Mesothelial cell of epicardium (in vitro differentiated cells): Measurements from ENCODE around the gene ZNF621. TPM values are rescaled to one million over a fixed set of nuclear protein-coding genes. Genes with fewer than 3 reads are reported as not detected.

Experiments
- DNase-seq, 2 experiments: peaks; one replicate each; pipeline ENCODE4 v3.0.0; 2021; ENCODE audit warnings: low spot score in 2 of 2; ENCODE audit not compliant: unreplicated experiment in 2 of 2
- H3K27ac Mint-ChIP-seq: 2 replicates; pipeline ENCODE4 v1.8.0; 2021; ENCODE audit warnings: mixed read lengths
- H3K27me3 Mint-ChIP-seq: 2 replicates; pipeline ENCODE4 v1.8.0; 2021; ENCODE audit warnings: low read depth, mixed read lengths
- H3K36me3 Mint-ChIP-seq: 2 replicates; pipeline ENCODE4 v1.8.0; 2021; ENCODE audit warnings: mixed read lengths
- H3K4me1 Mint-ChIP-seq: 2 replicates; pipeline ENCODE4 v1.8.0; 2021; ENCODE audit warnings: mixed read lengths
- H3K4me3 Mint-ChIP-seq: 2 replicates; pipeline ENCODE4 v1.8.0; 2021; ENCODE audit warnings: mild to moderate bottlenecking, moderate library complexity, mixed read lengths
- H3K9me3 Mint-ChIP-seq: 2 replicates; pipeline ENCODE4 v1.8.0; 2021; ENCODE audit warnings: mixed read lengths
- CTCF ChIP-seq: fragments of 200-600 bp; sonication (generic); IDR thresholded peaks from one replicate; pipeline ENCODE4 v1.5.0; 2021; ENCODE audit warnings: antibody characterized with exemption; ENCODE audit not compliant: unreplicated experiment
- total RNA-seq: library from RNA; stranded (reverse); gene quantifications from 3 replicates; pipeline ENCODE4 v1.2.1, GENCODE V29; 2021

Gene ZNF621
- total RNA-seq, 1 donor from 2014 or later, result 30.4 TPM

- H3K27ac Mint-ChIP-seq, result no peak overlapping the region
- DNase-seq, result no peak
- no peak overlapping the region for H3K4me3 Mint-ChIP-seq
- peaks cover under 1% of the 10 kb centered on the region for H3K27me3 Mint-ChIP-seq
- H3K36me3 Mint-ChIP-seq, result peaks cover 10% of the 10 kb centered on the region
- peaks cover 5% of the 10 kb centered on the region for H3K9me3 Mint-ChIP-seq
- no peak for TF ChIP-seq CTCF
- no peaks in the 10 kb centered on the region for H3K4me1 Mint-ChIP-seq
Observed at GRCh38 chr3:40494698-40495097, 30.1 kb upstream of the ZNF621 start.

- peaks cover 2% of the 10 kb centered on the region for H3K27me3 Mint-ChIP-seq
- H3K9me3 Mint-ChIP-seq, result no peaks in the 10 kb centered on the region
- no peak for DNase-seq
- TF ChIP-seq CTCF, result no peak
- no peak overlapping the region for H3K4me3 Mint-ChIP-seq
- no peaks in the 10 kb centered on the region for H3K4me1 Mint-ChIP-seq
- H3K27ac Mint-ChIP-seq, result no peak overlapping the region
- no peaks in the 10 kb centered on the region for H3K36me3 Mint-ChIP-seq
Observed at GRCh38 chr3:40497288-40497687, 27.5 kb upstream of the ZNF621 start.

- peaks cover 8% of the 10 kb centered on the region for H3K9me3 Mint-ChIP-seq
- no peaks in the 10 kb centered on the region for H3K36me3 Mint-ChIP-seq
- no peaks in the 10 kb centered on the region for H3K4me1 Mint-ChIP-seq
- no peak overlapping the region for H3K27ac Mint-ChIP-seq
- peaks cover 2% of the 10 kb centered on the region for H3K27me3 Mint-ChIP-seq
- DNase-seq, result no peak
- TF ChIP-seq CTCF, result no peak
- no peak overlapping the region for H3K4me3 Mint-ChIP-seq
Observed at GRCh38 chr3:40499952-40500351, 24.8 kb upstream of the ZNF621 start.

GRCh38 chr3:40502034-40502433 lies 22.7 kb upstream of the ZNF621 start:
- H3K36me3 Mint-ChIP-seq, result no peaks in the 10 kb centered on the region
- peaks cover 14% of the 10 kb centered on the region for H3K4me1 Mint-ChIP-seq
- peaks cover 2% of the 10 kb centered on the region for H3K27me3 Mint-ChIP-seq
- H3K4me3 Mint-ChIP-seq, result no peak overlapping the region
- H3K9me3 Mint-ChIP-seq, result peaks cover 8% of the 10 kb centered on the region
- no peak for DNase-seq
- no peak for TF ChIP-seq CTCF
- H3K27ac Mint-ChIP-seq, result no peak overlapping the region

- H3K36me3 Mint-ChIP-seq, result peaks cover 11% of the 10 kb centered on the region
Observed at GRCh38 chr3:40504636-40505430, 19.9 kb upstream of the ZNF621 start.

More at GRCh38 chr3:40504636-40505430, 19.9 kb upstream of the ZNF621 start:
- no peak for DNase-seq
- peaks cover 8% of the 10 kb centered on the region for H3K9me3 Mint-ChIP-seq
- peak overlapping the region; percentile 96 for H3K4me3 Mint-ChIP-seq
- no peak for TF ChIP-seq CTCF
- peaks cover 18% of the 10 kb centered on the region for H3K4me1 Mint-ChIP-seq
- H3K27me3 Mint-ChIP-seq, result peaks cover under 1% of the 10 kb centered on the region
- H3K27ac Mint-ChIP-seq, result peak overlapping the region; percentile 99
